WERI-Rb-1 (cell line): ENCODE measurements around the gene MPPE1.
A peak's percentile ranks its signal among the peaks of the same experiment; 100 is the strongest.

Experiments used
- DNase-seq: peaks from one replicate; pipeline ENCODE4 v3.0.0-alpha.2; 2020
- H3K27ac ChIP-seq: fragments of 250-450 bp; sonication (Bioruptor Pico); 2 replicates; pipeline ENCODE4 v1.5.1; 2020; ENCODE audit warnings: mild to moderate bottlenecking, moderate library complexity
- H3K27me3 ChIP-seq: fragments of 250-450 bp; sonication (Bioruptor Pico); 2 replicates; pipeline ENCODE4 v1.5.1; 2021; ENCODE audit warnings: mild to moderate bottlenecking, low read depth, moderate library complexity; ENCODE audit not compliant: insufficient read depth, severe bottlenecking
- H3K36me3 ChIP-seq: fragments of 250-450 bp; sonication (Bioruptor Pico); 2 replicates; pipeline ENCODE4 v1.5.1; 2020; ENCODE audit warnings: mild to moderate bottlenecking, moderate library complexity
- H3K4me3 ChIP-seq: 2 replicates; pipeline ENCODE4 v1.5.1; 2011; ENCODE audit warnings: low read depth, mild to moderate bottlenecking, control low read depth, low read length
- H3K9me3 ChIP-seq: fragments of 250-450 bp; sonication (Bioruptor Pico); 2 replicates; pipeline ENCODE4 v1.5.1; 2021; ENCODE audit warnings: mild to moderate bottlenecking, moderate library complexity; ENCODE audit not compliant: severe bottlenecking
- CTCF ChIP-seq: IDR thresholded peaks from 2 replicates; pipeline ENCODE4 v1.5.1; 2011; ENCODE audit warnings: low read depth, mild to moderate bottlenecking, control low read depth, inconsistent platforms, low read length

The MPPE1 gene

GRCh38 chr18:11850821-11851145 lies 57.3 kb downstream of the MPPE1 start:
- DNase-seq: no peak
- peak overlapping the region; percentile 69; the same call in 1 of the 2 replicates for H3K27ac ChIP-seq
- H3K9me3 ChIP-seq: no peaks in the 10 kb centered on the region
- no peak for TF ChIP-seq CTCF
- H3K36me3 ChIP-seq: peaks cover 6% of the 10 kb centered on the region
- H3K27me3 ChIP-seq: no peaks in the 10 kb centered on the region
- peak overlapping the region; percentile 95 for H3K4me3 ChIP-seq

- TF ChIP-seq CTCF: no peak
- Histone ChIP-seq H3K9me3 (no peaks in the 10 kb centered on the region), H3K36me3 (peaks cover 6% of the 10 kb centered on the region), H3K4me3 (peak overlapping the region; percentile 95), H3K27me3 (no peaks in the 10 kb centered on the region), H3K27ac (0 out of 2 replicates have a peak overlapping the region, but pooled peaks have one; percentile 6)
- DNase-seq: peak; percentile 35
Observed at GRCh38 chr18:11849841-11850634, 58.1 kb downstream of the MPPE1 start.

- TF ChIP-seq CTCF: no peak
- no peak overlapping the region for H3K27ac ChIP-seq
- H3K27me3 ChIP-seq: no peaks in the 10 kb centered on the region
- H3K9me3 ChIP-seq: no peaks in the 10 kb centered on the region
- peaks cover 6% of the 10 kb centered on the region for H3K36me3 ChIP-seq
- DNase-seq: no peak
- no peak overlapping the region for H3K4me3 ChIP-seq
Observed at GRCh38 chr18:11849279-11849678, 58.8 kb downstream of the MPPE1 start.

GRCh38 chr18:11847811-11848210 lies 60.3 kb downstream of the MPPE1 start:
- Histone ChIP-seq H3K27ac (no peak overlapping the region), H3K27me3 (no peaks in the 10 kb centered on the region), H3K4me3 (no peak overlapping the region), H3K36me3 (peaks cover under 1% of the 10 kb centered on the region; the same call in 1 of the 2 replicates), H3K9me3 (no peaks in the 10 kb centered on the region)
- no peak for TF ChIP-seq CTCF
- DNase-seq: no peak

GRCh38 chr18:11845654-11846053 lies 62.5 kb downstream of the MPPE1 start:
- H3K27ac ChIP-seq: no peak overlapping the region
- H3K4me3 ChIP-seq: no peak overlapping the region
- no peaks in the 10 kb centered on the region for H3K9me3 ChIP-seq
- DNase-seq: no peak
- no peaks in the 10 kb centered on the region for H3K36me3 ChIP-seq
- no peak for TF ChIP-seq CTCF
- no peaks in the 10 kb centered on the region for H3K27me3 ChIP-seq

- Histone ChIP-seq H3K9me3 (no peaks in the 10 kb centered on the region), H3K4me3 (no peak overlapping the region), H3K27ac (no peak overlapping the region), H3K36me3 (no peaks in the 10 kb centered on the region), H3K27me3 (no peaks in the 10 kb centered on the region)
- DNase-seq: no peak
- TF ChIP-seq CTCF: no peak
Observed at GRCh38 chr18:11844436-11844835, 63.7 kb downstream of the MPPE1 start.
